ENCODE data around the gene TUBGCP5.
A peak's percentile ranks its signal among the peaks of the same experiment; 100 is the strongest.

Gene TUBGCP5

GRCh38 chr15:22969489-22969888 is 69.9 kb downstream of the TUBGCP5 start:
- Histone ChIP-seq H3K27ac (ENCODE audit: low read length) (no peak overlapping the region), H3K4me1 (ENCODE audit: control insufficient read depth in 1 of 2, insufficient read depth in 2 of 2, low read length in 2 of 2) (peaks cover 0 to 23% of the 10 kb centered on the region in 2 donors), H3K4me3 (ENCODE audit: low read depth in 1 of 2, low read length in 2 of 2) (no peak overlapping the region), H3K27me3 (ENCODE audit: low read depth, low read length) (no peaks in the 10 kb centered on the region), H3K9me3 (ENCODE audit: control insufficient read depth in 1 of 2, low read length in 2 of 2) (no peaks in the 10 kb centered on the region), H3K36me3 (ENCODE audit: control insufficient read depth in 1 of 2, insufficient read depth in 2 of 2, low read length in 2 of 2) (no peaks in the 10 kb centered on the region)

- Histone ChIP-seq H3K36me3 (ENCODE audit: control insufficient read depth in 1 of 2, insufficient read depth in 2 of 2, low read length in 2 of 2) (no peaks in the 10 kb centered on the region), H3K4me1 (ENCODE audit: control insufficient read depth in 1 of 2, insufficient read depth in 2 of 2, low read length in 2 of 2) (peaks cover 0 to 30% of the 10 kb centered on the region in 2 donors), H3K9me3 (ENCODE audit: control insufficient read depth in 1 of 2, low read length in 2 of 2) (no peaks in the 10 kb centered on the region), H3K27ac (ENCODE audit: low read length) (no peak overlapping the region), H3K27me3 (ENCODE audit: low read depth, low read length) (no peaks in the 10 kb centered on the region), H3K4me3 (ENCODE audit: low read depth in 1 of 2, low read length in 2 of 2) (no peak overlapping the region)
Measured at GRCh38 chr15:22968366-22968765, 71.0 kb downstream of the TUBGCP5 start.

DNA sequence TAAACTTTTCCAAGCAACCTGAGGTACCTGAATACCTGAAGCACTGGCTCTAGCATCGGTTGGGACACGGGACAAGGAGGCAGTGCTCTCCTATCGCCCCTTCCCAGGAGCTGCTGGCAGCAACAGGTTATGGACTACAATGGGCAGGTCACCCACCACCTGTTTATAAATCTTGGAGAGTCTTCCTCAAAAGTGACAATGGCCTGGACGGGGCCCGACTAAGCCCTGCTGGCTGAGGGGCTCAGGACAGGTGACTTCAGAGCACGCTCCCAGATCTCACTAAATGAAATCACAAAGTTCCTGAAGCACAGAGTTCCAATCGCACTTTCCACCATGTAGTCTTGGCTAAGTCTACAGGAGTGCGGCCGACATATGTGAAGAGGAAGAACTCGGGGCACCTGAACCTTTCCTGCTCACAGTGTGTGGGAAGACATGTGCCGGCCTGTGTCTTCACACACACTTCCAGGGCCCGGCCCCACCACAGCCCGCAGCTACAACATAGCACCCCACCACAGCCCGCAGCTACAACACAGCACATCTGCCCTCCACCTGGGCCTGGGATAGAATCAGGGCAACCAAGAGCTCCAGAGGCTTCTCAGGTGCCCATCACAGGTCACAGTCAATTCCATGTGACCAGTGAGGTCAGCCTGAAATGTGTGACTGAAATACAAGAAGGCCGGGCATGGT is 72.1 kb downstream of the TUBGCP5 start:
- Histone ChIP-seq H3K27ac (ENCODE audit: low read length) (no peak overlapping the region), H3K4me3 (ENCODE audit: low read depth in 1 of 2, low read length in 2 of 2) (no peak overlapping the region), H3K9me3 (ENCODE audit: control insufficient read depth in 1 of 2, low read length in 2 of 2) (no peaks in the 10 kb centered on the region), H3K27me3 (ENCODE audit: low read depth, low read length) (no peaks in the 10 kb centered on the region), H3K36me3 (ENCODE audit: control insufficient read depth in 1 of 2, insufficient read depth in 2 of 2, low read length in 2 of 2) (no peaks in the 10 kb centered on the region), H3K4me1 (ENCODE audit: control insufficient read depth in 1 of 2, insufficient read depth in 2 of 2, low read length in 2 of 2) (peaks cover 3 to 41% of the 10 kb centered on the region in 2 donors)

GRCh38 chr15:22966321-22967083 is 72.9 kb downstream of the TUBGCP5 start:
- Histone ChIP-seq H3K27ac (ENCODE audit: low read length) (no peak overlapping the region), H3K4me3 (ENCODE audit: low read depth in 1 of 2, low read length in 2 of 2) (no peak overlapping the region), H3K4me1 (ENCODE audit: control insufficient read depth in 1 of 2, insufficient read depth in 2 of 2, low read length in 2 of 2) (peaks cover 8 to 48% of the 10 kb centered on the region in 2 donors), H3K27me3 (ENCODE audit: low read depth, low read length) (no peaks in the 10 kb centered on the region), H3K36me3 (ENCODE audit: control insufficient read depth in 1 of 2, insufficient read depth in 2 of 2, low read length in 2 of 2) (no peaks in the 10 kb centered on the region), H3K9me3 (ENCODE audit: control insufficient read depth in 1 of 2, low read length in 2 of 2) (no peaks in the 10 kb centered on the region)

GRCh38 chr15:22963641-22964040 is 75.7 kb downstream of the TUBGCP5 start:
- H3K9me3 ChIP-seq (ENCODE audit: control insufficient read depth in 1 of 2, low read length in 2 of 2): no peaks in the 10 kb centered on the region
- H3K4me1 ChIP-seq (ENCODE audit: control insufficient read depth in 1 of 2, insufficient read depth in 2 of 2, low read length in 2 of 2): peaks cover 8 to 66% of the 10 kb centered on the region in 2 donors
- H3K36me3 ChIP-seq (ENCODE audit: control insufficient read depth in 1 of 2, insufficient read depth in 2 of 2, low read length in 2 of 2): no peaks in the 10 kb centered on the region
- no peaks in the 10 kb centered on the region for H3K27me3 ChIP-seq (ENCODE audit: low read depth, low read length)
- no peak overlapping the region for H3K27ac ChIP-seq (ENCODE audit: low read length)
- H3K4me3 ChIP-seq (ENCODE audit: low read depth in 1 of 2, low read length in 2 of 2): no peak overlapping the region

DNA sequence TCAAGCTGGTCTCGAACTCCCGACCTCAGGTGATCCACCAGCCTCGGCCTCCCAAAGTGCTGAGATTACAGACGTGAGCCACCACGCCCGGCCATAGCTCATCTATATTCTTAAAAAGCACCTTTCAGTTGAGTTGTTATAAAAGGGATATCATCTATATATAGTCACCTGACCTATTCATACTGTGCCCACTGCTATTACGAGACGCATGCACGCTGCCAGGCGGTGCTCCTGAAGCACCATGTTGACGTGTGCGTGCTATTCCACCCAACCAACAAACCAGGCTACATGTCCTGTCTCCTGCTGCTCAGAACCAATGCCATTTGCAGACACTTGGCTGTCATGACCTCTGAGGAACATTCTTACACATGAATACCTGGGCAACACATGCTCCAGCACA is 76.8 kb downstream of the TUBGCP5 start:
- peaks cover 8 to 61% of the 10 kb centered on the region in 2 donors for H3K4me1 ChIP-seq (ENCODE audit: control insufficient read depth in 1 of 2, insufficient read depth in 2 of 2, low read length in 2 of 2)
- no peaks in the 10 kb centered on the region for H3K9me3 ChIP-seq (ENCODE audit: control insufficient read depth in 1 of 2, low read length in 2 of 2)
- no peak overlapping the region for H3K4me3 ChIP-seq (ENCODE audit: low read depth in 1 of 2, low read length in 2 of 2)
- no peaks in the 10 kb centered on the region for H3K27me3 ChIP-seq (ENCODE audit: low read depth, low read length)
- no peak overlapping the region for H3K27ac ChIP-seq (ENCODE audit: low read length)
- no peaks in the 10 kb centered on the region for H3K36me3 ChIP-seq (ENCODE audit: control insufficient read depth in 1 of 2, insufficient read depth in 2 of 2, low read length in 2 of 2)

DNA sequence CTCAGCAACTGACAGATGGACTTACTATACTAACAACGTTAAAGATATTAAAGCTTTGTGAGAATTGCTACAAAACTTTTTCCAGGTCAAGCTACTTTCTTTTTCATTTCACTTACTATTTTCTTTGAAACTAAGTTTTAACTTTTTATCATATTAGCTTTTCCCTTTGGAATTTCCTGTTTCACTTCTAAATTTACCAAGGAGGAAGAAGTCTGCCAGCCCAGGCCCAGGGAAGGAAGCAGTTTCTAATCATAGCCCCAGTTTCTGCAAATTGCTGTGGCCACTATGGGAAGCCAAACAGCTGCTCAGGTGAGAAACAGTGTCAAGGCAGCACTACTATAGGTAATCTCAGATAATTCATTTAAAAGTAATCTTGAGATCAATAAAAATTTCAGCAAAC is 77.6 kb downstream of the TUBGCP5 start:
- Histone ChIP-seq H3K27ac (ENCODE audit: low read length) (peak overlapping the region; percentile 45), H3K27me3 (ENCODE audit: low read depth, low read length) (no peaks in the 10 kb centered on the region), H3K36me3 (ENCODE audit: control insufficient read depth in 1 of 2, insufficient read depth in 2 of 2, low read length in 2 of 2) (no peaks in the 10 kb centered on the region), H3K4me1 (ENCODE audit: control insufficient read depth in 1 of 2, insufficient read depth in 2 of 2, low read length in 2 of 2) (peaks cover 8 to 63% of the 10 kb centered on the region in 2 donors), H3K9me3 (ENCODE audit: control insufficient read depth in 1 of 2, low read length in 2 of 2) (no peaks in the 10 kb centered on the region), H3K4me3 (ENCODE audit: low read depth in 1 of 2, low read length in 2 of 2) (no peak overlapping the region)

DNA sequence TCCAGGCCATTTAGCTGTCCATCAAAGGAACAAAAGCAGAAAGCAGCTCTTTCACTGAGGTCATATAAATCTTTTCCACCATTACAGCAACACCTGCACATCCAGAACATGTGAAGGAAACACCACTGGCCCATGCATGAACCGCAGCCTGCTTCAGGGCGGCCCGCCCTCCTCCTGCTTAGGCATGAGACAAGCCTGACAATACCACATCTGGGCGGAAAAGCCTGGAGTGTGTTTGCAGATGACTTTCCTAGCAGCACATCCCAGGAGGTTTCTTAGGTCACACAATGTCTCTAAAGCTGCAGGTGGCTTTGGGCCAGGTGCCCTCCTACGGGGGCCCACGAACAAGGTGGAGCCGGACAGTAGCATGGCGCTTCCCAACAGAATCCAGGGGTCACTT is 78.8 kb downstream of the TUBGCP5 start:
- H3K27me3 ChIP-seq (ENCODE audit: low read depth, low read length): no peaks in the 10 kb centered on the region
- H3K4me1 ChIP-seq (ENCODE audit: control insufficient read depth in 1 of 2, insufficient read depth in 2 of 2, low read length in 2 of 2): peaks cover 13 to 70% of the 10 kb centered on the region in 2 donors
- no peak overlapping the region for H3K27ac ChIP-seq (ENCODE audit: low read length)
- H3K36me3 ChIP-seq (ENCODE audit: control insufficient read depth in 1 of 2, insufficient read depth in 2 of 2, low read length in 2 of 2): no peaks in the 10 kb centered on the region
- no peak overlapping the region for H3K4me3 ChIP-seq (ENCODE audit: low read depth in 1 of 2, low read length in 2 of 2)
- no peaks in the 10 kb centered on the region for H3K9me3 ChIP-seq (ENCODE audit: control insufficient read depth in 1 of 2, low read length in 2 of 2)

DNA sequence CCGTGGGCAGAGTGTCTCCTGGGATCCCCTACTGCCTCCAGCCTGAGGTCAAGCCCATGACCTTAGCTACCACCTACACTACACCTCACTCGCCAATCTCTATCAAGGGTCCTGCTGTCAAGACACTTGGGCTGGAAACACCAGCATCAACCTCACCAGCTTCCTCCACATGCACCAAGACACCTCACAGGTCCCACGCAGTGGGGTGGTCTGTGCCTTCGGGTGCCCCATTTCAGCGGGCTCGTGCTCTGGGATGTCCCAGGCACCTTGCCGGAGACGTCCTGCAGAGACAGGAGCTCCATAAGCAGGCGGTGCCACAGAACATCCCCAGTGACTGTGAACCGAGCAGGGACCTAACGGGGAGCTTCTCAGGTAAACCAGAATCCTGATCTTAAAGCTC is 79.2 kb downstream of the TUBGCP5 start:
- H3K27ac ChIP-seq (ENCODE audit: low read length): no peak overlapping the region
- no peaks in the 10 kb centered on the region for H3K9me3 ChIP-seq (ENCODE audit: control insufficient read depth in 1 of 2, low read length in 2 of 2)
- no peak overlapping the region for H3K4me3 ChIP-seq (ENCODE audit: low read depth in 1 of 2, low read length in 2 of 2)
- H3K36me3 ChIP-seq (ENCODE audit: control insufficient read depth in 1 of 2, insufficient read depth in 2 of 2, low read length in 2 of 2): no peaks in the 10 kb centered on the region
- H3K4me1 ChIP-seq (ENCODE audit: control insufficient read depth in 1 of 2, insufficient read depth in 2 of 2, low read length in 2 of 2): peaks cover 13 to 74% of the 10 kb centered on the region in 2 donors
- H3K27me3 ChIP-seq (ENCODE audit: low read depth, low read length): no peaks in the 10 kb centered on the region

DNA sequence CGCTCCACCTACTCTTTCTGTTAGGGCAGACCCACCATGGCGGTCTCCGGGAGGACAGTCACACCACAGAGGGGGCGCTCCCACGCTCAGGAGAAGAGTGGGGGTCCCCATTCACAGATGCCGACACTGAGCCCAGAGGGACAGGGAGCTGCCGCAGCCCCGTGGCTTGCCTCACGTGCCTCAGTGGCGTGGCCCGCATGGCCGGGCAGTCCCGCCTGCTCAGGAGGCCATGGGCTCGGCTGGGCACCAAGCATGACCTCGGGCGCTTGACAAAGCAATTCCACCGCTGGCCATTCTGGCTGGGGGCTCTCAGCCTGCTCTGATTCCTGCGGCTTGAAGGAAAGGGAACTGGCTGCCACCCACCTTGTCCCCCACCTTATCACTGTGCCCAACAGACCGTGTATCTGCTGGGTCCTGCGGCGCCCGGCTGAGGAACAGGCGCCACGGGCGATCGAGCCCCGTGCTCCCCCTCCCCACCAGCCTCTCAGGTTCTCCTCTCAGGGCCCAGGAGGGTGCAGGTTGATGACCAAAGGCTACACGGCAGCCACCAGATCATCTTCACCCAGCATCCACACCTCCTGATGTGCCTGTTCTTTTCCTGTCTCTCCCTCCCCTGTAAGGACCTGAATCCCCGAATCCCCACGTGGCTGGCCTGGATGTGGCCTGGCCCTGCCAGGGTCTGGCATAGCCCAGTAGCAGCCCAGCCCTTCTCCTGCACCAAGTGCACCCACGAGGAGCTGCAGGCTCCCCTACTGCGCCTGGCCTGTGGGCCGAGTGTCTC is 79.9 kb downstream of the TUBGCP5 start:
- Histone ChIP-seq H3K4me3 (ENCODE audit: low read depth in 1 of 2, low read length in 2 of 2) (no peak overlapping the region), H3K4me1 (ENCODE audit: control insufficient read depth in 1 of 2, insufficient read depth in 2 of 2, low read length in 2 of 2) (peaks cover 13 to 77% of the 10 kb centered on the region in 2 donors), H3K27me3 (ENCODE audit: low read depth, low read length) (no peaks in the 10 kb centered on the region), H3K9me3 (ENCODE audit: control insufficient read depth in 1 of 2, low read length in 2 of 2) (no peaks in the 10 kb centered on the region), H3K36me3 (ENCODE audit: control insufficient read depth in 1 of 2, insufficient read depth in 2 of 2, low read length in 2 of 2) (no peaks in the 10 kb centered on the region), H3K27ac (ENCODE audit: low read length) (no peak overlapping the region)

Data from muscle layer of duodenum (tissue), 2 donors.